Erythroblast (primary cell): ENCODE data around the gene INTS11.

Experiments used
- GATA1 ChIP-seq: IDR thresholded peaks from 2 replicates; pipeline ENCODE4 v1.6.1; 2011; ENCODE audit warnings: low read depth, mild to moderate bottlenecking, control low read depth, low read length, moderate library complexity
- POLR2A ChIP-seq: IDR thresholded peaks from 2 replicates; pipeline ENCODE4 v1.6.1; 2011; ENCODE audit warnings: mild to moderate bottlenecking, low read length

- no peak for TF ChIP-seq POLR2A
- TF ChIP-seq GATA1 = no peak
Observed at GRCh38 chr1:1315435-1315954, 9.0 kb downstream of the INTS11 start.
